GM18951 (cell line): Measurements from ENCODE around the gene MLLT3.

Source experiments
- POLR2A ChIP-seq: IDR thresholded peaks from 4 replicates; pipeline ENCODE4 v1.6.1; 2011; ENCODE audit warnings: mild to moderate bottlenecking; ENCODE audit not compliant: insufficient read length, insufficient read depth; ENCODE audit errors: extremely low read depth
- in situ Hi-C: fragments of 300-500 bp; cut with MboI; formaldehyde crosslinking; loops from one replicate; pipeline ENCODE4 v1.12.0; 2022; ENCODE audit warnings: low sequenced_read_pairs, mixed read lengths, inconsistent platforms; ENCODE audit not compliant: unreplicated experiment

Gene MLLT3

GRCh38 chr9:20479419-20480155 lies 142.7 kb downstream of the MLLT3 start:
- in situ Hi-C loops: no loop called here
- no peak for TF ChIP-seq POLR2A

- in situ Hi-C loops: no loop called here
- no peak for TF ChIP-seq POLR2A
Observed at GRCh38 chr9:20478786-20479185, 143.5 kb downstream of the MLLT3 start.

- in situ Hi-C loops: no loop called here
- TF ChIP-seq POLR2A: no peak
Observed at GRCh38 chr9:20477940-20478620, 144.2 kb downstream of the MLLT3 start.

- in situ Hi-C loops: no loop called here
- TF ChIP-seq POLR2A: no peak
Observed at GRCh38 chr9:20476912-20477521, 145.3 kb downstream of the MLLT3 start.

GRCh38 chr9:20474496-20474895 lies 147.8 kb downstream of the MLLT3 start:
- TF ChIP-seq POLR2A: no peak
- in situ Hi-C loops: no loop called here

- in situ Hi-C loops: no loop called here
- no peak for TF ChIP-seq POLR2A
Observed at GRCh38 chr9:20473515-20474013, 148.7 kb downstream of the MLLT3 start.

- in situ Hi-C loops: no loop called here
Observed at GRCh38 chr9:20472342-20473045, 149.8 kb downstream of the MLLT3 start.

GRCh38 chr9:20466328-20467008 lies 155.8 kb downstream of the MLLT3 start:
- TF ChIP-seq POLR2A: no peak

More at GRCh38 chr9:20472342-20473045, 149.8 kb downstream of the MLLT3 start:
- no peak for TF ChIP-seq POLR2A

GRCh38 chr9:20464242-20464641 lies 158.1 kb downstream of the MLLT3 start:
- TF ChIP-seq POLR2A: no peak
- in situ Hi-C loops: no loop called here

More at GRCh38 chr9:20466328-20467008, 155.8 kb downstream of the MLLT3 start:
- in situ Hi-C loops: no loop called here

GRCh38 chr9:20463823-20464222 lies 158.5 kb downstream of the MLLT3 start:
- TF ChIP-seq POLR2A: no peak
- in situ Hi-C loops: no loop called here

- TF ChIP-seq POLR2A: no peak
Observed at GRCh38 chr9:20462410-20462809, 159.9 kb downstream of the MLLT3 start.

GRCh38 chr9:20447291-20447690 lies 175.0 kb downstream of the MLLT3 start:
- in situ Hi-C loops: no loop called here

More at GRCh38 chr9:20462410-20462809, 159.9 kb downstream of the MLLT3 start:
- in situ Hi-C loops: no loop called here

More at GRCh38 chr9:20447291-20447690, 175.0 kb downstream of the MLLT3 start:
- TF ChIP-seq POLR2A: no peak
